NCI-H524 (cell line): ENCODE results near the gene AARS2.
A peak's percentile ranks its signal among the peaks of the same experiment; 100 is the strongest.
"Not testable (repeated sequence)": the region's sequence is repeated elsewhere in the genome, so short reads cannot be mapped to it uniquely, and the experiment has no call there.

Experiments used
- DNase-seq, 2 experiments: peaks; one replicate each; lab custom pipeline; 2025; lab: John Stamatoyannopoulos, UW

The AARS2 gene

DNA sequence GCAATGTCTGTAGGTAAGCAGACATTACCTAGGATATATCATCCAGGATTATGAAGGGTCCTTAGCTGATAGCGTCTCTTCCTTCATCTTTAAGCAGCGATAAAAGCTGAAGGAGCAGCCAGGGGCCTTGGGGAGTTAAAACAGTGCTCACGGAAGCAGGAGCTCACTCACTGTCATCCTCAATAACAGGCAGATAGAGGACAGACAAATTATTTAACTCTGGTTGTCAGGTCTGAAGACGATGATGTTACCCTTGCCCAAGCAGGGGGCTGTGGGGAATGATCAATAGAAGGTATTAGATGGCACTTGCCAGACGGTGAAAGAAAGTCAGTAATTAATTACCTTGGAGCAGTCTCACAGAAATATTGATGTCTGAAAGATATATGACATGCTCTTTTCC is 16.7 kb upstream of the AARS2 start:
- no peak for DNase-seq

DNA sequence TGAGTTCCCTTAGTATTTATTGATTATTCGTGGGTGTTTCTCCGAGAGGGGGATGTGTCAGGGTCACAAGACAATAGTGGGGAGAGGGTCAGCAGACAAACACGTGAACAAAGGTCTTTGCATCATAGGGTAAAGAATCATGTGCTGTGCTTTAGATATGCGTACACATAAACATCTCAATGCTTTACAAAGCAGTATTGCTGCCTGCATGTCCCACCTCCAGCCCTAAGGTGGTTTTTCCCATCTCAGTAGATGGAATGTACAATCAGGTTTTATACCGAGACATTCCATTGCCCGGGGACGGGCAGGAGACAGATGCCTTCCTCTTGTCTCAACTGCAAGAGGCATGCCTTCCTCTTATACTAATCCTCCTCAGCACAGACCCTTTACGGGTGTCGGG is 15.1 kb upstream of the AARS2 start:
- DNase-seq, result peak in 1 of 2 experiments; percentile 17

DNA sequence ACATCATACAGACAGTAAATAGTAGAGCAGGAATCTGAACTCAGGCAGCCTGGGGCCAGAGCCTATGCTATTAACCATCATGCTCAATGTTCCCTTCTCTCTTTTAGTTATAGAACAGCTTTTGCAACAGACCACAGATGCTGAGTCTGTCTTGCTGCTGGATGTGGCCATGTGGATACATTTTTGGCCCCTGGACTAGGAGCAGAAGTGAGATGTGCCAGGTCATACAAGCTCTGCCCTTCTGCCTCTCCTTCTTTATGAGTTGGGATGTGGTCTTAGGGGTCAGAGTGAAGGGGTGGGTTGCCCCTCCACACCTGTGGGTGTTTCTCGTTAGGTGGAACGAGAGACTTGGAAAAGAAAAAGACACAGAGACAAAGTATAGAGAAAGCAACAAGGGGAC is 14.6 kb upstream of the AARS2 start:
- peak in 1 of 2 experiments; percentile 15 for DNase-seq

DNA sequence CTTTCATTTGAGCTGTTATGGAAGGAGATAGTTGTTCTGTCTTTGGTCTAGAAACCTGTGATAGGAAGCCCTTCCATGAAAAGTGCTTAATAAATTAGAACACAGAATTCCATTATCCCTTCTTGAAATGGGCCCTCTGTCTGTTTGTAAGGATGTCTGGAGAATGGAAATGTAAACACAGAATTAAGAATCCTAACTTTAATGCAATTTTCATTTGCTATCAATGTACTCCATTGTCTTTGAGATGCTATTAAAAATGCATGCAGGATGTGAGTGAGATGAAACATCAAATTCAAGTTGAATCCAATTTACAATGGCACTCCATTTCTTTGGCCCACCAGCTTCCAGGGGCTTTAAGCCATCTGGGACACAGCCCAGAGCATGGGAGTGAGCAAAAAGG is 13.9 kb upstream of the AARS2 start:
- DNase-seq, result no peak

- DNase-seq, result no peak
These were observed 8.1 kb upstream of the AARS2 start for GRCh38 chr6:44321210-44321609.

DNA sequence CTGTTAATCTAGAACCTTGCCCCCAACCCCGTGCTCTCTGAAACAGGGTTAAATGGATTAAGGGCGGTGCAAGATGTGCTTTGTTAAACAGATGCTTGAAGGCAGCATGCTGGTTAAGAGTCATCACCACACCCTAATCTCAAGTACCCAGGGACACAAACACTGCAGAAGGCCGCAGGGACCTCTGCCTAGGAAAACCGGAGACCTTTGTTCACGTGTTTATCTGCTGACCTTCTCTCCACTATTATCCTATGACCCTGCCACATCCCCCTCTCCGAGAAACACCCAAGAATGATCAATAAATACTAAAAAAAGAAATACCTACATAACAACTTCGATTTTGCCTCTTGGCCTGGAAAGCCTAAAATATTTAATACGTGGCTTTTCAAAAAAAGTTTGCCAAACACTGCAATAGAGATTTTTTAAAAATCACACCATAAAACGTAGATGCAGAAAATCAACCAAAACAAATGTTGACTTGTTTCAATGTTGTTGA is 4.0 kb upstream of the AARS2 start:
- peak; percentile 35 to 66 for DNase-seq

GRCh38 chr6:44316481-44316880 is 3.3 kb upstream of the AARS2 start:
- no peak for DNase-seq

DNA sequence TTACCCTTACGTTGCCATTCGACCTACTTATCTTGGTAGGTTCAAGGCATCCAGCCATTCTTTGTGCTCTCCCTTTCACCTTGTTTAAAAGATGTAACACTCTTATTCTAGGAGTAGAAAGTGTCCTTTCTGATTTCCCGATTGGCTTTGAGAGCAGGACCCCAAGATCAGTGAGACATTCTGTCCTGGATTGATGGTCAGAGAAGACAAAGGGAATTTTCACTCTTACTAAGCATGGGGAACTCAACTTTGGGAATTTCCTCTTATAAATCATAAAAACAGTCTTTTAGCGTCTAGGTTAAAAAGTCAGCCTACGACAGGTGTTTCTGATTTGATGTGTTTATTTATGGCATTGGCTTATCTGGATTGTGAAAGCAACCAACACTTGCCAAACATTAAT is 2.8 kb upstream of the AARS2 start:
- DNase-seq, result no peak

- no peak for DNase-seq
These were observed 2.4 kb upstream of the AARS2 start for GRCh38 chr6:44315516-44315915.

DNA sequence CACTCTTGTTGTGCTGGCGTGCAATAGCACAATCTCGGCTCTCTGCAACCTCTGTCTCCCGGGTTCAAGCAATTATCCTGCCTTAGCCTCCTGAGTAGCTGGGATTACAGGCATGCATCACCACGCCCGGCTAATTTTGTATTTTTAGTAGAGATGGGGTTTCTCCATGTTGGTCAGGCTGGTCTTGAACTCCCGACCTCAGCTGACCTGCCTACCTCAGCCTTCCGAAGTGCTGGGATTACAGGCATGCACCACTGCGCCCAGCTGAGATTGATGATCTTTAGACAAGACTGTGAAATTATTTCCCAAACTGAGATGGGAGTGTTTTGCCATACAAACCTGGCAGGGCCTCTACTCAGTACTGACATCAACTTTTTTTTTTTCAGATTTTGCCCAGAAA is 1.5 kb upstream of the AARS2 start:
- not testable (repeated sequence) for DNase-seq

DNA sequence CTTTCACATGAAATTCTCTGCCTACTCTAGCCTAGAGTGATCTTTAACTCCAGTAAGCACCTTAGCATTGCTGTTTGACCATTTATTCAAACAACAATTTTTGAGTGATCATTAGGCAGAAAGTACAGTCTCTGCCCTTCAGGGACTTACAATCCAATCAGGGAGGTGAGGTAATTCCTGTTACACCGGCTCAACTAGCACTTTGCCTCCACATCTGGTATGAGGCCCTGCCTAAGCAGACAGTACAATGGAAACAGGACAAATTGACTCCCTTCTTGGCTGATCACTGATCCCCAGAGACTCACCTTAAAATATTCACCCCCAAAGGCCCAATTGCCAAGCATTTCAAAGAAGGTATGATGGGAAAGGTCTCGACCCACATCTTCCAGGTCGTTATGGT is 1.4 kb downstream of the AARS2 start:
- no peak for DNase-seq

GRCh38 chr6:44311304-44311703 is 1.8 kb downstream of the AARS2 start:
- DNase-seq, result no peak

- DNase-seq, result no peak
These were observed 2.9 kb downstream of the AARS2 start for GRCh38 chr6:44310241-44310640.

DNA sequence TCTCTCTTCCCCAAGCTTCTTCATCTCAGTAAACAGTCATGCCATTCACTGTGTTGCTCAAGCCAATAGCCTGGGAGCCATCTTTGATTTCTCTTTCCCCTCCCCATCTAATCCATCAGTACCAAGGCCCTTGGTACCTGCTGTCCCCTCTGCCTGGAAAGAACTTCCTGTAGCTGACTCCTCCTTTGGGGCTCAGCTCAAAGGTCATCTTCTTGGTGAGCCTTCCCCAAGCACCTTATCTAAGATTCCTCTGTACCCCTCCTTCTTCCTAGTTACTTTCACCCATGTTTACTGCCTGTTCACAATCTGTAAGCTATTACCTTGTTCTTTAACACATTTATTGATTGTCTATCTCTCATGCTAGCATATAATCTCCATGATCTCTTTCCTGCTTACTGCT is 3.5 kb downstream of the AARS2 start:
- DNase-seq, result no peak

DNA sequence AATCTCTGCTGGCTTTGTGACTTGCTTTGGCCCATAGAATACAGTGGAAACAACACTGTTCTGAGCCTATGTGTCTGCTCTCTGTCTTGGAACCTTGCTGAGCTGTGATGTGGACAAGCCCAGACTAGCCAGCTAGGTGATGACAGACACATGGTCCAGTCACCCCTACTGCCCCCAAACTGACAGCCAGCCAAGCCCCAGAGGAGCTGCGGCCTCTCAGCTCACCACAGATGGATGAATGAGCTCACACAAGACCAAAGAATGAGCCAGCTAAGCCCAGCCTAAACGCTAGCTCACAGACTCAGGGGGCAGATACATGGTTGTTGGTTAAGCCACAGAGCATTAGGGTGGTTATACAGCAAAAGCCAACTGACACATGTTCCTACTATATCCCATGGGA is 4.1 kb downstream of the AARS2 start:
- no peak for DNase-seq

DNA sequence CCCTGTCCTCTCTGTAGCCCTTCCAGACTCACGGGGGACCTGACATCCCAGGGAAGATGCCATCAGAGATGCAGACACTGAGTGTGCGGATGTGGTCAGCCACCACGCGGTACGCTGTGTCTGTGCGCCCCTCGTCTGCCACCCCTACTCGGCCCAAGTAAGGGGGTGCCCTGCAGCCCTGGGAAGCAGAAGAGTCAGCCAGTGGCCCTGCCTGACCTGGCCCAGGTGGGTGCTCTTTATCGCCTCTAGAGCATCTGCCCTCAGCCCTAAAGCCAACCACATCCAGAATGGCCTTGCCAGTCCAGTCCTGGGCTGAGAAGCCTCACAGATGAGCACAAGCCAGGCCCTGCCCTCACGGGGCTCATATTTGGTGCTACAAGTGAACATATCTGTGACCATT is 5.9 kb downstream of the AARS2 start:
- no peak for DNase-seq

DNA sequence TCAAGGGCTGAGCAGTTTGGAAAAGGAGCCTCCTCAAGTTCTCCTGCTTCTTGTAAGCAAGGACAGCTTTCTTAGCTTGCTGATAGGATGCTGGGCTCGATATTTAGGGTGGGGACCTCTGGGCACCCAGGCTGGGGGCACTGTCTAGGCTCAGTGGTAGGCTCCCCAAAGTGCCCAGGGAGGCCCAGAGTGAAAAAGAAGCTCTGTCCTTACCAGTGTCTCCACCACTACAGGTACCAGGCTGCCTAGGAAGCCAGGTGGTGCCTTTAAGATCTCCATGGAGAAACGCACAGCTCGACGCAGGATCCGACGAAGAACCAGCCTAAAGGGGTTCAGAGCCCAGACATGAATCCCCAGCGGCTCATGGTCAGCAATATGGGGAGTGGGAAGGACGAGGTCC is 6.4 kb downstream of the AARS2 start:
- no peak for DNase-seq

DNA sequence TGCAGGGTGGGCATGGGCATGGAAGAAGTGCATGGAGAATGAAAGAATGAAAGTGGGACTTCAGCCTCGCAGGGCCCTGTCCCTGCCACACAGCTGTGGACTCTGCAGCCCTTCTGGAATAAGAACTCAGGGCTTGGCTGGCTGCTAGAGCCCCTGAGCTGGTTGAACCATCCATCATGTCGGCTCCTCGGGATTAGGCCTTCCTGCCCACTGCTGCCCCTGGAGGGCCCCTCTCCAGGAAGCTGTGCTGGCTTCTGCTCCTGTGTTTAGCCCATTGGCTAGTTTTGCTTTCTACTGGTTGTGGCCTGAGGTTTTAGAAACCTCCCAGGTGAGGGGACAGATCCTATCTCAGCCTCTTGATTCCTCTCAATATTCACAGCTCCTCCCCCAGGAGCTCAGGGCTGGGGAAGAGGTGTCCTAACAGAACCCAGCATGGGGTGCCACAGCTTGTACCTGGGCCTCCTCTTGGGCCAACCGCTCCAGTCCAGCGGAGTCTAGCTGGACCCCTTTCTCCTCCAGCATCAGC is 7.9 kb downstream of the AARS2 start:
- no peak for DNase-seq

GRCh38 chr6:44304282-44305199 is 8.6 kb downstream of the AARS2 start:
- peak in 1 of 2 experiments; percentile 33 for DNase-seq

DNA sequence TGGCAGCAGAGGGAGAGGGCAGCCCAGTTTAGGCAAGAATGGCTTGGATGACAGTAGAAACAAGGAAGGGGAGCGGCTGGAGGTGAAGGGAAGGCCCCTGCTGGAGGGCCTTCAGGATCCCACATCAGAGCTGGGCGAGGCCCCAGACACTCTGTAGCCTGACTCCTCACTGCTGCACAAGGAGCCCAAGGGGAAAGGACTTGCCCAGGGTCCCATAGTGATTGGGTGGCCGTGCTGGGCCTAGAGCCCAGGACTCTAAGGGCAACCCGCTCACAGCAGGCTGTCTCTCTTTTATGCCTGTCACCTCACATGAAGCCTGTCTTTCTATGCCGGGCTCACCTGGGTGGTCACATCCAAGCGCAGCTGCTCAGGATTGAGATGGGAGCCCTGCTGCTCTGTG is 9.3 kb downstream of the AARS2 start:
- DNase-seq, result no peak

- no peak for DNase-seq
These were observed 10.3 kb downstream of the AARS2 start for GRCh38 chr6:44302856-44303255.

- no peak for DNase-seq
These were observed 11.2 kb downstream of the AARS2 start for GRCh38 chr6:44301782-44302564.

GRCh38 chr6:44301106-44301505 is 12.0 kb downstream of the AARS2 start:
- DNase-seq, result no peak
